Measurements from ENCODE around the gene NT5C2. TPM values are rescaled to one million over a fixed set of nuclear protein-coding genes. Genes with fewer than 3 reads are reported as not detected.

NT5C2 gene
- total and polyA plus RNA-seq, 2 donors (not counting 1 experiment from before 2014, with no cell fraction given) = 74.3 to 82.2 TPM

- Histone ChIP-seq H3K36me3 (ENCODE audit: control insufficient read depth, insufficient read depth, low read length) (no peaks in the 10 kb centered on the region), H3K4me3 (replicated peaks in 1 of 4; ENCODE audit: control extremely low read depth in 1 of 4, insufficient read depth in 1 of 4, low read depth in 3 of 4, low read length in 4 of 4) (no peak overlapping the region), H2AFZ (ENCODE audit: low read length) (no peak overlapping the region), H3K9me3 (ENCODE audit: control insufficient read depth, insufficient read depth, low read depth, low read length) (no peaks in the 10 kb centered on the region), H3K4me1 (ENCODE audit: control insufficient read depth, extremely low read depth, insufficient read depth, low read length) (no peaks in the 10 kb centered on the region), H3K27ac (ENCODE audit: insufficient read depth, low read length) (no peak overlapping the region), H3K79me2 (ENCODE audit: control insufficient read depth, insufficient read depth, low read length) (no peaks in the 10 kb centered on the region), H4K20me1 (ENCODE audit: control insufficient read depth, extremely low read depth, insufficient read depth, low read length) (no peaks in the 10 kb centered on the region), H3K9ac (ENCODE audit: insufficient read depth, low read length) (no peak overlapping the region), H3K27me3 (ENCODE audit: control insufficient read depth, insufficient read depth, low read length) (no peaks in the 10 kb centered on the region), H3K4me2 (ENCODE audit: extremely low read depth, insufficient read depth, low read length) (no peak overlapping the region)
- TF ChIP-seq CTCF (conservative IDR thresholded peaks at IDR 0.05 in 1 of 2, IDR thresholded peaks at IDR 0.05 in 1 of 2; ENCODE audit: low read depth in 1 of 2, low read length in 2 of 2) = no peak
- no peak for TF ChIP-seq EZH2 (IDR thresholded peaks at IDR 0.05; ENCODE audit: low read length, missing control alignments)
- DNase-seq (ENCODE audit: low read depth in 2 of 2) = no peak
Measured at GRCh38 chr10:103080891-103081581, 112.0 kb downstream of the NT5C2 start.

- no peak for DNase-seq (ENCODE audit: low read depth in 2 of 2)
- TF ChIP-seq CTCF (conservative IDR thresholded peaks at IDR 0.05 in 1 of 2, IDR thresholded peaks at IDR 0.05 in 1 of 2; ENCODE audit: low read depth in 1 of 2, low read length in 2 of 2) (no peak), EZH2 (IDR thresholded peaks at IDR 0.05; ENCODE audit: low read length, missing control alignments) (no peak)
- H2AFZ ChIP-seq (ENCODE audit: low read length) = no peak overlapping the region
- no peak overlapping the region for H3K27ac ChIP-seq (ENCODE audit: insufficient read depth, low read length)
- H3K4me2 ChIP-seq (ENCODE audit: extremely low read depth, insufficient read depth, low read length) = no peak overlapping the region
- no peaks in the 10 kb centered on the region for H3K9me3 ChIP-seq (ENCODE audit: control insufficient read depth, insufficient read depth, low read depth, low read length)
- no peaks in the 10 kb centered on the region for H3K79me2 ChIP-seq (ENCODE audit: control insufficient read depth, insufficient read depth, low read length)
- H3K9ac ChIP-seq (ENCODE audit: insufficient read depth, low read length) = no peak overlapping the region
- no peaks in the 10 kb centered on the region for H3K4me1 ChIP-seq (ENCODE audit: control insufficient read depth, extremely low read depth, insufficient read depth, low read length)
- no peak overlapping the region for H3K4me3 ChIP-seq (replicated peaks in 1 of 4; ENCODE audit: control extremely low read depth in 1 of 4, insufficient read depth in 1 of 4, low read depth in 3 of 4, low read length in 4 of 4)
- no peaks in the 10 kb centered on the region for H3K27me3 ChIP-seq (ENCODE audit: control insufficient read depth, insufficient read depth, low read length)
- H3K36me3 ChIP-seq (ENCODE audit: control insufficient read depth, insufficient read depth, low read length) = no peaks in the 10 kb centered on the region
- H4K20me1 ChIP-seq (ENCODE audit: control insufficient read depth, extremely low read depth, insufficient read depth, low read length) = no peaks in the 10 kb centered on the region
Measured at GRCh38 chr10:103079946-103080345, 113.1 kb downstream of the NT5C2 start.

- Histone ChIP-seq H3K4me2 (ENCODE audit: extremely low read depth, insufficient read depth, low read length) (no peak overlapping the region), H3K36me3 (ENCODE audit: control insufficient read depth, insufficient read depth, low read length) (no peaks in the 10 kb centered on the region), H2AFZ (ENCODE audit: low read length) (no peak overlapping the region), H3K9ac (ENCODE audit: insufficient read depth, low read length) (no peak overlapping the region), H4K20me1 (ENCODE audit: control insufficient read depth, extremely low read depth, insufficient read depth, low read length) (no peaks in the 10 kb centered on the region), H3K9me3 (ENCODE audit: control insufficient read depth, insufficient read depth, low read depth, low read length) (no peaks in the 10 kb centered on the region), H3K4me3 (replicated peaks in 1 of 4; ENCODE audit: control extremely low read depth in 1 of 4, insufficient read depth in 1 of 4, low read depth in 3 of 4, low read length in 4 of 4) (no peak overlapping the region), H3K27ac (ENCODE audit: insufficient read depth, low read length) (no peak overlapping the region), H3K27me3 (ENCODE audit: control insufficient read depth, insufficient read depth, low read length) (no peaks in the 10 kb centered on the region), H3K4me1 (ENCODE audit: control insufficient read depth, extremely low read depth, insufficient read depth, low read length) (no peaks in the 10 kb centered on the region), H3K79me2 (ENCODE audit: control insufficient read depth, insufficient read depth, low read length) (no peaks in the 10 kb centered on the region)
- TF ChIP-seq EZH2 (IDR thresholded peaks at IDR 0.05; ENCODE audit: low read length, missing control alignments) (no peak), CTCF (conservative IDR thresholded peaks at IDR 0.05 in 1 of 2, IDR thresholded peaks at IDR 0.05 in 1 of 2; ENCODE audit: low read depth in 1 of 2, low read length in 2 of 2) (no peak)
- DNase-seq (ENCODE audit: low read depth in 2 of 2) = no peak
Measured at GRCh38 chr10:103079100-103079499, 114.0 kb downstream of the NT5C2 start.

Data from fibroblast of lung (primary cell).